NCI-H82 treated with DMSO at 0.1 percent for 48 hours (cell line): ENCODE data around the gene SPO11.

ENCODE experiments used
- DNase-seq: peaks from one replicate; lab custom pipeline; 2025; ENCODE audit not compliant: unreplicated experiment; lab: John Stamatoyannopoulos, UW

SPO11 gene

GRCh38 chr20:57389695-57390603 is 60.3 kb downstream of the SPO11 start:
- DNase-seq = no peak

GRCh38 chr20:57390604-57391438 is 61.2 kb downstream of the SPO11 start, which contains the start of gene RBM38:
TSS of gene RBM38 (plus strand) at chr20:57391396. CDS start at chr20:57391582, 186 bp downstream.
- DNase-seq = no peak

- no peak for DNase-seq
Observed at GRCh38 chr20:57391439-57392301, 62.1 kb downstream of the SPO11 start.

- no peak for DNase-seq
Observed at GRCh38 chr20:57392512-57393271, 63.1 kb downstream of the SPO11 start.
